GM12892 (cell line): ENCODE data around the gene MRPL19.

Experiments
- DNase-seq: peaks from one replicate; pipeline ENCODE4 v3.0.0; 2011; ENCODE audit not compliant: insufficient read length
- FAIRE-seq: peaks from 2 replicates; lab custom pipeline; 2011; peaks lifted over from hg19 to GRCh38; lab: Jason Lieb, UNC
- POLR2A ChIP-seq: IDR thresholded peaks from 2 replicates; pipeline ENCODE4 v1.6.1; 2011; ENCODE audit warnings: low read depth, low read length, control low read depth
- POLR2AphosphoS5 ChIP-seq: IDR thresholded peaks from 2 replicates; pipeline ENCODE4 v1.6.1; 2011; ENCODE audit warnings: low read depth, low read length, control low read depth
- TAF1 ChIP-seq: IDR thresholded peaks from 2 replicates; pipeline ENCODE4 v1.6.1; 2011; ENCODE audit warnings: low read depth, mild to moderate bottlenecking, control low read depth, low read length, borderline replicate concordance

MRPL19 gene

DNA sequence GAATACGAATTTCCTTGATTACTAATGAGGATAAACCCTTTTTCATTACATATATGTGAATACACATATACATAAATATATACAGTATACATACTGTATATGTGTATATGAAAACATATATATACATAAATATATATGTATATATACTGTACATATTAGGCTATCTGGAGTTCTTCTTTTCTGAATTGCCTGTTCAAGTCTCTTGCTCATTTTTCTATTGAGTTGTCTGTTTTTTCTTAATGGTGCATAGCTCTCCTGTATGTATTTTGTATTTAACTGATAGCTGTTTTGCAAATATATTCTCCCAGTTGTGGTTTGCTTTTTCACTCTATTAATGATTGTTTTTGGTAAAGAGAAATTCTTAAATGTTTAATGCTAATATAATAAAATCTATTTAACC lies 73.0 kb downstream of the MRPL19 start:
- no peak for FAIRE-seq
- TF ChIP-seq POLR2A = no peak
- TF ChIP-seq TAF1 = no peak
- TF ChIP-seq POLR2AphosphoS5 = no peak
- no peak for DNase-seq

- FAIRE-seq (no peak), DNase-seq (no peak)
- no peak for TF ChIP-seq TAF1
These were observed 73.9 kb downstream of the MRPL19 start for GRCh38 chr2:75720525-75720924.

DNA sequence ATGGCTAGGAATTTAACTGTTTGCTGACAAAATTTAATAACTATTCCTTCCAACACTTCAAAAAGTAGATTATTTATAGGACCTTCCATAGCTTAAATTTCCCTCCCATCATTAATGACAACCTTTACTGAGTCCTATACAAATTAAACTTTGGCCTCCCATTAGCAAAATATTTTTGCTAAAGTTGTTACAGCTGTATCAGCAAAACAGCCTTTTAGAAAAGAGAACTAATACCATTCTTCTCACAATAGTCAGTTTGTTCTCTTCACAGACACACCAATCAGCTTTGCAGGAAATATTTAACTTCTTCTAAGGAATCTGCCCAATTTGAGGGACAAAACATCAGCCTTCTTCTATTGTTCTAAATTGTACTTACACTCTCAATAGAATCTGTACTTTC lies 76.1 kb downstream of the MRPL19 start:
- TF ChIP-seq TAF1 (no peak), POLR2A (no peak), POLR2AphosphoS5 (no peak)
- FAIRE-seq (no peak), DNase-seq (no peak)

- no peak for FAIRE-seq
- TF ChIP-seq POLR2AphosphoS5 = no peak
- TF ChIP-seq POLR2A = no peak
- no peak for TF ChIP-seq TAF1
- DNase-seq = no peak
These were observed 82.2 kb downstream of the MRPL19 start for GRCh38 chr2:75728614-75729419.

DNA sequence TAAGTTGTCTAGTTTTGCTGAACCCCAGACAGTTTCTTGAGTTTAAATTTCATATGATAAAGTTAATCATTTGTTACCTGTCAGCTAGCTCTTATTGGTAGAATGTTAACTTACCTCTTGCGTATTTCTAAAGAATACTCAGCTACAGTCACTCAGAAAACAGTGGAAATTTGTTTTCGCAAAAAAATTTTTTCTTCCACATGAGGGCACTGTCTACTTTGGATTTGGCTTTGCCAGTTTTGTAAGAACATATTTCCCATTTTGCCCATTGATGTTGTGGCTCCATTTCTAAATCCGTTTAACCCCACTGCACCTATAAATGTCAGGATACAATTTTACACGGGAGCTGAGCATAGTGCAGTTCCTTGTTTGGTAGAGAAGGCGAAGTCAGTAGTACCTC lies 83.3 kb downstream of the MRPL19 start:
- DNase-seq (no peak), FAIRE-seq (no peak)
- TF ChIP-seq POLR2AphosphoS5 (no peak), POLR2A (no peak), TAF1 (no peak)

GRCh38 chr2:75736276-75736675 lies 89.7 kb downstream of the MRPL19 start:
- no peak for DNase-seq
- no peak for FAIRE-seq
- TF ChIP-seq POLR2AphosphoS5 (no peak), TAF1 (no peak), POLR2A (no peak)

- DNase-seq (no peak), FAIRE-seq (peak; percentile 36)
- TF ChIP-seq POLR2A (no peak), TAF1 (no peak), POLR2AphosphoS5 (no peak)
These were observed 91.4 kb downstream of the MRPL19 start for GRCh38 chr2:75737961-75738360.
